KMS-11 (cell line): ENCODE measurements around the gene RITA1.

Source experiments
- H2AFZ ChIP-seq: fragments of 200-600 bp; sonication (generic); 2 replicates; pipeline ENCODE4 v1.6.1; 2016; ENCODE audit warnings: antibody characterized with exemption, mixed run types, low read depth
- H3K27ac ChIP-seq: fragments of 200-600 bp; sonication (generic); 2 replicates; pipeline ENCODE4 v1.6.1; 2016; ENCODE audit warnings: mild to moderate bottlenecking, mixed run types
- H3K27me3 ChIP-seq: fragments of 200-600 bp; sonication (generic); 2 replicates; pipeline ENCODE4 v1.6.1; 2017; ENCODE audit warnings: mild to moderate bottlenecking, low read depth, mixed run types, moderate library complexity; ENCODE audit not compliant: insufficient read depth
- H3K36me3 ChIP-seq: fragments of 200-600 bp; sonication (generic); 2 replicates; pipeline ENCODE4 v1.6.1; 2017; ENCODE audit warnings: mild to moderate bottlenecking, mixed run types; ENCODE audit not compliant: insufficient read depth
- H3K4me1 ChIP-seq: fragments of 200-600 bp; sonication (generic); 2 replicates; pipeline ENCODE4 v1.6.1; 2016; ENCODE audit warnings: mild to moderate bottlenecking, low read depth, mixed run types; ENCODE audit not compliant: poor library complexity, severe bottlenecking
- H3K4me2 ChIP-seq: fragments of 200-600 bp; sonication (generic); 2 replicates; pipeline ENCODE4 v1.7.0; 2016; ENCODE audit warnings: mild to moderate bottlenecking, mixed run types
- H3K4me3 ChIP-seq: fragments of 200-600 bp; sonication (generic); IDR thresholded peaks from 2 replicates; pipeline ENCODE4 v1.6.1; 2017; ENCODE audit warnings: low read depth, low read length, mixed read lengths; ENCODE audit not compliant: insufficient read depth
- H3K79me2 ChIP-seq: fragments of 200-600 bp; sonication (generic); 2 replicates; pipeline ENCODE4 v1.6.1; 2016; ENCODE audit warnings: low read depth, mixed run types; ENCODE audit not compliant: insufficient read depth
- H3K9ac ChIP-seq: fragments of 200-600 bp; sonication (generic); 2 replicates; pipeline ENCODE4 v1.6.1; 2016; ENCODE audit warnings: mild to moderate bottlenecking, mixed run types
- H4K20me1 ChIP-seq: fragments of 200-600 bp; sonication (generic); 2 replicates; pipeline ENCODE4 v1.6.1; 2016; ENCODE audit warnings: mild to moderate bottlenecking, mixed run types; ENCODE audit not compliant: insufficient read depth
- TF ChIP-seq, protein P1 (sequence below): fragments of 200-600 bp; sonication (generic); conservative IDR thresholded peaks from 2 replicates; pipeline ENCODE4 v1.6.1; 2017; ENCODE audit warnings: low read depth, mild to moderate bottlenecking, antibody characterized with exemption, low read length, moderate library complexity, mixed read lengths

Gene RITA1

DNA sequence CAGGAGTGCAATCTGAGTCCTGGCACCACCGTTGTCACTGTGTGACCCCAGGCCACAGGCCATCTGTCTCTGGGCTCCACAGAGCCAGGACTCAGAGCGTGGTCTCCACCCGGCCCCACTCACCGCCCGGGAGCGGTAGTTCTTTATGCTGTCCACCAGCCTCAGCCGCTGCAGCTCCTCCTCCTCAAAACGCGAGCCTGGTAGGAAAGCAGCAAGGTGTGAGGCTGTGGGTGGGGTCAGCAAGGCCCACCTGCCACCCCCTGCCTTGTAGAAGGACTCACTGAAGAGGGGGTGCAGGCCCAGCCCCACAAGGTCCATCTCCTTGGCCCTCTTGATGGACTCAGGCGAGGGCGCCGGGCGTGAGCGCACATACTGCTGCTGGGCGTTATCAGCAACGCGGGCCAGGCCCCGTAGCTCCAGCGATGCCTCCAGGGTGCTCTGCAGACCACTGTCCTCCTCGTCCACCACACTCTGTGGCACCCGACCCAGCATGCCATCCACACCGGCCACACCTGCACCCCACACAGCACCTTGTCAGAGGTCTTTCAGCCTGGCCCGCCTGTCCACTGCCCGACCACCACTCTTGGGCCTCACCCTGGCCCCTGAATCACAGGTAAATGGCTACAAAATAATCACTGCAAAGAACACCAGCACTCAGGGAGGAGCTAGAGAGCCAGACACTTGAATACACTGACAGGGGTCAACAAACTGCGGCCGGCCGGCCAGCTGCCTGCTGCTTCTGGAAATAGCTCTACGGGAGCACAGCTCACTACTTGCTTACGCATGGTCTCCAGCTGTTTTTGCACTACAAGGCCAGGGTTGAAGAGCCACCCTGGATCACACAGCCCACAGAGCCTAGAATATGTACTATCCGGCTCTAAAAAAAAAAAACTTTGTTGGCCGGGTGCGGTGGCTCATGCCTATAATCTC, 19.7 kb upstream of the RITA1 start:
- no peak overlapping the region for H3K9ac ChIP-seq
- H3K4me1 ChIP-seq = peaks cover 2% of the 10 kb centered on the region
- H3K36me3 ChIP-seq = no peaks in the 10 kb centered on the region
- no peak overlapping the region for H3K4me2 ChIP-seq
- TF ChIP-seq, protein P1, sequence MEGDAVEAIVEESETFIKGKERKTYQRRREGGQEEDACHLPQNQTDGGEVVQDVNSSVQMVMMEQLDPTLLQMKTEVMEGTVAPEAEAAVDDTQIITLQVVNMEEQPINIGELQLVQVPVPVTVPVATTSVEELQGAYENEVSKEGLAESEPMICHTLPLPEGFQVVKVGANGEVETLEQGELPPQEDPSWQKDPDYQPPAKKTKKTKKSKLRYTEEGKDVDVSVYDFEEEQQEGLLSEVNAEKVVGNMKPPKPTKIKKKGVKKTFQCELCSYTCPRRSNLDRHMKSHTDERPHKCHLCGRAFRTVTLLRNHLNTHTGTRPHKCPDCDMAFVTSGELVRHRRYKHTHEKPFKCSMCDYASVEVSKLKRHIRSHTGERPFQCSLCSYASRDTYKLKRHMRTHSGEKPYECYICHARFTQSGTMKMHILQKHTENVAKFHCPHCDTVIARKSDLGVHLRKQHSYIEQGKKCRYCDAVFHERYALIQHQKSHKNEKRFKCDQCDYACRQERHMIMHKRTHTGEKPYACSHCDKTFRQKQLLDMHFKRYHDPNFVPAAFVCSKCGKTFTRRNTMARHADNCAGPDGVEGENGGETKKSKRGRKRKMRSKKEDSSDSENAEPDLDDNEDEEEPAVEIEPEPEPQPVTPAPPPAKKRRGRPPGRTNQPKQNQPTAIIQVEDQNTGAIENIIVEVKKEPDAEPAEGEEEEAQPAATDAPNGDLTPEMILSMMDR = no peak
- H4K20me1 ChIP-seq = no peaks in the 10 kb centered on the region
- H3K27me3 ChIP-seq = no peaks in the 10 kb centered on the region
- no peaks in the 10 kb centered on the region for H3K79me2 ChIP-seq
- no peak overlapping the region for H3K4me3 ChIP-seq
- H2AFZ ChIP-seq = no peak overlapping the region
- H3K27ac ChIP-seq = no peak overlapping the region

DNA sequence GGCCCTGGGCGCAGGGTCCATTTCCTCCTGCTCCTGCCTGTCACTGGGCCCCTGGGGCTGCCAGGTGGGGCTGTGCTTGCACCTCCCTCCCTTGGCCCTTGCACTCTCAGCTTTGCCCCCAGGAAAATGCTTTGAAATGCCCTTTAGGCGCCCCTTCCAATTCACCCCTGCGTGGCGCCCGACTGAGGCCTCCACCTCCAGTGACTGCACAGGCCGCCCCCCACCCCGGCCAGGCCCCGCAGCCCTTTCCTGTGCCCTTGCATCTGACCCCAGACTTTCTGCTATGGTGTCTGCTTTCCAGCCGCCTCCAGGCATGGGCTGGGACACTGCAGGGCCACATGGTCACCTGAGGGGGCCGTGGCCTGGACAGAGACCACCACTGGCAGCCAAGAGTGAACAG, 17.7 kb upstream of the RITA1 start:
- TF ChIP-seq, protein P1 = no peak
- H4K20me1 ChIP-seq = no peaks in the 10 kb centered on the region
- no peaks in the 10 kb centered on the region for H3K79me2 ChIP-seq
- no peak overlapping the region for H3K4me3 ChIP-seq
- no peaks in the 10 kb centered on the region for H3K27me3 ChIP-seq
- no peak overlapping the region for H2AFZ ChIP-seq
- H3K4me2 ChIP-seq = no peak overlapping the region
- peaks cover 23% of the 10 kb centered on the region for H3K4me1 ChIP-seq
- no peaks in the 10 kb centered on the region for H3K36me3 ChIP-seq
- no peak overlapping the region for H3K9ac ChIP-seq
- no peak overlapping the region for H3K27ac ChIP-seq

DNA sequence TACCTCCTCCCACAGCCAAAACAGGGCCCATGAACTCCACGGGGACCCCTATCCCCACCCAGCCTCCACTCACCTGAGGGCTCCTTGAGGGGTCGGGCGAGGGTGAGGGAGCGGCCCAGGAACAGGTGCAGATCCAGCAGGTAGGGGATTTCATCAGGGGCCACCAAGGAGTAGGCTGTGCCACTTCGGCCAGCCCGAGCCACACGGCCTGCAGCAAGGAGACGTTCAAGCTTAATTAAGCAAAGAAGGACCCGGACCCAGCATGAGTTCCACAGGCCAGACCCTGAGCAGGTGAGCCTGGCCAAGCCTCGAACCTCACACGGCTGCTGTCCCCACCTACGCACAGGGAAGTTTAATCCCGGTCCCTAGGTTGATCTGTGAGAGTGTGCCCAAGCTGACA, 15.8 kb upstream of the RITA1 start:
- Histone ChIP-seq H3K79me2 (no peaks in the 10 kb centered on the region), H2AFZ (no peak overlapping the region), H3K4me3 (no peak overlapping the region), H3K27me3 (no peaks in the 10 kb centered on the region), H3K4me2 (no peak overlapping the region), H3K36me3 (no peaks in the 10 kb centered on the region), H3K27ac (no peak overlapping the region), H3K4me1 (peaks cover 41% of the 10 kb centered on the region), H4K20me1 (no peaks in the 10 kb centered on the region), H3K9ac (no peak overlapping the region)
- TF ChIP-seq, protein P1 = no peak

DNA sequence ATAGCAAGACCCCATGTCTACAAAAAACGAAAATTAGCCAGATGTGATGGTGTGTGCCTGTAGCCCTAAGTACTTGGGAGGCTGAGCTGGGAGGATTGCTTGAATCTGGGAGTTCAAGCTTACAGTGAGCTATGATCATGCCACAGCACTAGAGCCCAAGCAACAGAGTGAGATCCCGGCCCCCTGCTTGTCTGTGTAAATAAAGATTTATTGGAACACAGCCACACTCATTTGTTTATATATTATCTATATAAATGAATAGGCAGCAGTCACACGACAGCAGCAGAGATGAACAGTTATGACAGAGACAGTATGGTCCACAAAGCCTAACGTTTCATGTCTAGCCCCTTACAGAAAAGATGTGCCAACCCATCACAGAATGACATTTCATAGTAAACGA, 15.1 kb upstream of the RITA1 start:
- TF ChIP-seq, protein P1 = no peak
- no peak overlapping the region for H3K9ac ChIP-seq
- H3K4me3 ChIP-seq = no peak overlapping the region
- no peaks in the 10 kb centered on the region for H3K36me3 ChIP-seq
- no peak overlapping the region for H3K27ac ChIP-seq
- H3K27me3 ChIP-seq = no peaks in the 10 kb centered on the region
- H2AFZ ChIP-seq = no peak overlapping the region
- H3K4me2 ChIP-seq = no peak overlapping the region
- peaks cover 42% of the 10 kb centered on the region for H3K4me1 ChIP-seq
- H3K79me2 ChIP-seq = no peaks in the 10 kb centered on the region
- no peaks in the 10 kb centered on the region for H4K20me1 ChIP-seq
